HTR-8/SVneo (cell line): ENCODE measurements around the gene CDC25C.

Source experiments
- DNase-seq: peaks from one replicate; pipeline ENCODE4 v3.0.0; 2011; ENCODE audit warnings: low spot score, mixed read lengths; ENCODE audit not compliant: insufficient read length
- FAIRE-seq: peaks from 2 replicates; lab custom pipeline; 2011; peaks lifted over from hg19 to GRCh38; lab: Jason Lieb, UNC

CDC25C gene

GRCh38 chr5:138240650-138241385, 90.8 kb downstream of the CDC25C start:
- no peak for DNase-seq
- no peak for FAIRE-seq

- DNase-seq = no peak
- FAIRE-seq = no peak
Observed at GRCh38 chr5:138238034-138238433, 93.6 kb downstream of the CDC25C start.
